Muscle of leg (tissue), 11 donors: ENCODE results near the gene PAFAH2. TPM values are rescaled to one million over a fixed set of nuclear protein-coding genes. Genes with fewer than 3 reads are reported as not detected.

ENCODE experiments used
- DNase-seq: peaks from one replicate; pipeline ENCODE4 v3.0.0; 2013
- H3K27ac ChIP-seq: one replicate; pipeline ENCODE4 v1.5.1; 2013; ENCODE audit warnings: mild to moderate bottlenecking, low read length, control low read depth
- H3K27me3 ChIP-seq: one replicate; pipeline ENCODE4 v1.6.1; 2013; ENCODE audit warnings: low read length; ENCODE audit not compliant: control insufficient read depth, insufficient read depth
- H3K36me3 ChIP-seq: one replicate; pipeline ENCODE4 v1.6.1; 2013; ENCODE audit warnings: low read length; ENCODE audit not compliant: control insufficient read depth, insufficient read depth
- H3K4me1 ChIP-seq: one replicate; pipeline ENCODE4 v1.6.1; 2013; ENCODE audit warnings: low read length; ENCODE audit not compliant: control insufficient read depth, insufficient read depth
- H3K4me3 ChIP-seq: one replicate; pipeline ENCODE4 v1.5.1; 2013; ENCODE audit warnings: low read length, control low read depth
- H3K9me3 ChIP-seq: replicated peaks from 2 replicates; pipeline ENCODE4 v1.6.1; 2013; ENCODE audit warnings: low read depth, low read length; ENCODE audit not compliant: control insufficient read depth
- WGBS: methylation state at CpG from one replicate; pipeline ENCODE4 v1.1.5; 2013; ENCODE audit warnings: missing lambda C conversion rate; ENCODE audit not compliant: insufficient coverage; 5-methylcytosine and 5-hydroxymethylcytosine counted together
- polyA plus RNA-seq, 8 donors: library from polyadenylated mRNA; unstranded; fragments of 120-200 nt; gene quantifications; one replicate each; pipeline versions ENCODE4 v1.2.1 to v1.2.3, GENCODE V29; 2013; ENCODE audit warnings: inconsistent platforms in 1 of 8, low replicate concordance in 1 of 8; ENCODE audit not compliant: insufficient read length in 8 of 8, insufficient read depth in 1 of 8
- total RNA-seq: library from RNA; stranded (reverse); fragments of 120-200 nt; gene quantifications from one replicate; pipeline ENCODE4 v1.2.4, GENCODE V29; 2013

The PAFAH2 gene
- total and polyA plus RNA-seq, 9 donors, result 42.1 to 78.5 (median 55.6) TPM

- H3K4me1 ChIP-seq, result peaks cover 33% of the 10 kb centered on the region
- DNase-seq, result peak; percentile 61
- peak overlapping the region; percentile 53 for H3K4me3 ChIP-seq
- H3K36me3 ChIP-seq, result no peaks in the 10 kb centered on the region
- no peaks in the 10 kb centered on the region for H3K9me3 ChIP-seq
- H3K27me3 ChIP-seq, result peaks cover 22% of the 10 kb centered on the region
- H3K27ac ChIP-seq, result peak overlapping the region; percentile 89
- 2% methylated on average over 27 of the region's 32 CpGs for WGBS
These were observed 74.8 kb downstream of the PAFAH2 start for GRCh38 chr1:25922971-25923552.

GRCh38 chr1:25922056-25922970, 75.5 kb downstream of the PAFAH2 start:
- DNase-seq, result peak; percentile 74
- peak overlapping the region; percentile 89 for H3K27ac ChIP-seq
- 2% methylated on average over 43 of the region's 49 CpGs for WGBS

DNA sequence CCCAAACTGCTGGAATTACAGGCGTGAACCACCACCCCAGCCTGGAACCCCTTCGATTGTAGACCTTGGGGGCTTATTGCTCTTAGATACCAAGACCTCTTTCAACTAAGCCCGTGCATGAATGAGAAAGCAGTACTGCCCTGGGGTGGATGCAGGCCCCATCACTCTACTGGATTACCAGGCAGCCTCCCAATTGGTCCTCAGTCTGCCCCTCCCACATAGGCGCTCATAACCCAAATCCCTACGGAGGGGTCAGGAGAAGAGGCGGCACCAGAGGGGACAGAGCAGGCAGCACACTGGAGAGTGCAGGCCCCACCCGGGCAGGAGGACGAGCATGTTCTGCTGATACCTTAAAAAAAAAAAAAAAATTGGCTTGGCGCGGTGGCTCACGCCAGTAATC, 79.2 kb downstream of the PAFAH2 start:
- no peak overlapping the region for H3K4me3 ChIP-seq
- peaks cover 32% of the 10 kb centered on the region for H3K4me1 ChIP-seq
- no peaks in the 10 kb centered on the region for H3K36me3 ChIP-seq
- H3K27ac ChIP-seq, result no peak overlapping the region
- no peaks in the 10 kb centered on the region for H3K9me3 ChIP-seq
- 84% methylated on average over 3 of the region's 11 CpGs for WGBS
- DNase-seq, result no peak
- peaks cover 16% of the 10 kb centered on the region for H3K27me3 ChIP-seq

More at GRCh38 chr1:25922056-25922970, 75.5 kb downstream of the PAFAH2 start:
- H3K27me3 ChIP-seq, result peaks cover 22% of the 10 kb centered on the region
- no peaks in the 10 kb centered on the region for H3K36me3 ChIP-seq
- peaks cover 31% of the 10 kb centered on the region for H3K4me1 ChIP-seq
- H3K4me3 ChIP-seq, result peak overlapping the region; percentile 53
- no peaks in the 10 kb centered on the region for H3K9me3 ChIP-seq

- WGBS, result 43% methylated on average over 3 of the region's 5 CpGs
- H3K27me3 ChIP-seq, result peaks cover 10% of the 10 kb centered on the region
- DNase-seq, result peak; percentile 40
- no peaks in the 10 kb centered on the region for H3K9me3 ChIP-seq
- peak overlapping the region; percentile 69 for H3K27ac ChIP-seq
- H3K4me1 ChIP-seq, result peaks cover 27% of the 10 kb centered on the region
- H3K4me3 ChIP-seq, result no peak overlapping the region
- no peaks in the 10 kb centered on the region for H3K36me3 ChIP-seq
These were observed 79.9 kb downstream of the PAFAH2 start for GRCh38 chr1:25917996-25918395.

DNA sequence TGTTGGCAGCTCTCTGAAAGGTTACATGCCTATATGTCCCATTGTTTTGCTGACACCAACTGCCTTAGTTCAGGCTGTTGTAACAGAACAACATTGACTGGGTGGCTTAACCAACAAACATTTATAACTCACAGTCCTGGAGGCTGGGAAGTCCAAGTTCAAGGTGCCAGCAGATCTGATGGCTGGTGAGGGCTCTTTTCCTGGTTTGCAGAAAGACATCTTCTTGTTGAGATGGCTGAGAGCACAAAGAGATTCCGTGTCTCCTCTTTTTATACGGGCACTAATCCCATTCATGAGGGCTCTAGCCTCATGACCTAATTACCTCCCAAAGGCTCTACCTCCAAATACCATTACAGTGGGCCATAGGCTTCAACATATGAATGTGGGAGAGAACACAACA, 81.4 kb downstream of the PAFAH2 start:
- no peaks in the 10 kb centered on the region for H3K36me3 ChIP-seq
- no peak overlapping the region for H3K27ac ChIP-seq
- WGBS, result no CpG with 5 or more reads among the region's 2 CpGs
- no peaks in the 10 kb centered on the region for H3K9me3 ChIP-seq
- H3K4me3 ChIP-seq, result no peak overlapping the region
- peaks cover 2% of the 10 kb centered on the region for H3K27me3 ChIP-seq
- DNase-seq, result no peak
- H3K4me1 ChIP-seq, result peaks cover 18% of the 10 kb centered on the region

DNA sequence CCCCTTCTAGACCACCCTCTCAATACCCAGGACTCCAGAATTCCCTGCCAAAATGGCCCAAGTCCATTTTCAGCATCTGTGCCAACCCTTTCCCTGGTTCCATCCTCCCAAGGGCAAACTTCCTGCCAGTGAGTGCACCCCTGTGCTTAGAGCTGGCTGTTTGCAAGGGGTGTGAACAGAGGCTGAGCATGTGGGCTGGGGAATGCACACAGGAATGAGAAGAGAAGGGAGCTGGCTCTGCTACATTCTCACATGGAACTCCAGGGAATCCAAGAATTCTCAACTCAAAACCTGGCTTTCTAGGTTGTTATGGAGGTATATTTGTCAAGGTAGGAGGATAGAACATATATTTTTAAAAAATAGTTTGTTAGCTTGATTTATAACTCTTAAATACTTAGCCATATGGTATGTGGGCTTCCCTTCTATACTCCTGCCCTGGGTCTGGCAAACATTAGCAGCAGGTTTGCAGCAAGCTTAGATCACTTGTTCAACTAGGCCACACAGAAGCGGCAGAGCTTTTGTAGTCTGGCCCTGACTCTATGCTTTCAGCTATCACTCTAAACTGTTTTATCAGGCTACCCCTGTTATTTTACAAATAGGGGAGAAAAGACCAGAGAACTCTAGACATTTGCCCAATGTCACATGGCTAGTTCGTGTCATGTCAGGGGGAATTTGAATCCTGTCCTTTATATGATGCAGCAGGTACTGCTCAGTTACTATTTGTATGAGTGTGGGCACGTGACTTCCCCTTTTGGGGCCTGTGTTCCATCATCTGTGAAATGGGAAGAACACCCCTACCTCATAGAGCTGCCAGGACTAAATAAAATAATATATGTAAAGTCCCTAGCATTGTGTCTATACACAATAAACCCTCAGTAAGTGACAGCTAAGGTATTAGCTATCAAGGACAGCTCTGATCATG, 83.5 kb downstream of the PAFAH2 start:
- no peaks in the 10 kb centered on the region for H3K27me3 ChIP-seq
- H3K27ac ChIP-seq, result peak overlapping the region; percentile 48
- WGBS, result no CpG with 5 or more reads among the region's 3 CpGs

DNA sequence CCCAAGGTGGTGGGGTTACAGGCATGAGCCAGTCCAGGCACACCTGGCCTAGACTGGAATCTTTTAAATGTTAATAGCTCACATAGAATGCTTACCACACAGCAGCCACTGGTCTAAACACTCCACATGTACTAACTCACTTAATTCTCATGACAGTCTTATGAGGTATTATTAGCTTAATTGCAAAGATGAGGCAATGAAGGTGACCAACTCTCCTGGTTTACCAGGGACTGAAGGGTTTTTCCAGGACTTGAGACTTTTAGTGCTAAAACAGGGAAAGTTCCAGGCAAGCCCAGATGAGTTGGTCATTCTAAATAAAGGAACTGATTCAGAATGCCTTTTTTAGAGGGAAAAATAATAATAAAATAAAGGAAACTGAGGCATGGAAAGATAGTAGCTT, 84.7 kb downstream of the PAFAH2 start:
- H3K4me1 ChIP-seq, result peaks cover 12% of the 10 kb centered on the region
- no peaks in the 10 kb centered on the region for H3K27me3 ChIP-seq
- no peak overlapping the region for H3K4me3 ChIP-seq
- no peak for DNase-seq
- H3K27ac ChIP-seq, result no peak overlapping the region
- H3K36me3 ChIP-seq, result no peaks in the 10 kb centered on the region
- no peaks in the 10 kb centered on the region for H3K9me3 ChIP-seq

More for the DNA sequence above, 83.5 kb downstream of the PAFAH2 start:
- DNase-seq, result no peak
- H3K4me1 ChIP-seq, result peaks cover 18% of the 10 kb centered on the region
- H3K9me3 ChIP-seq, result no peaks in the 10 kb centered on the region
- no peak overlapping the region for H3K4me3 ChIP-seq
- H3K36me3 ChIP-seq, result no peaks in the 10 kb centered on the region

DNA sequence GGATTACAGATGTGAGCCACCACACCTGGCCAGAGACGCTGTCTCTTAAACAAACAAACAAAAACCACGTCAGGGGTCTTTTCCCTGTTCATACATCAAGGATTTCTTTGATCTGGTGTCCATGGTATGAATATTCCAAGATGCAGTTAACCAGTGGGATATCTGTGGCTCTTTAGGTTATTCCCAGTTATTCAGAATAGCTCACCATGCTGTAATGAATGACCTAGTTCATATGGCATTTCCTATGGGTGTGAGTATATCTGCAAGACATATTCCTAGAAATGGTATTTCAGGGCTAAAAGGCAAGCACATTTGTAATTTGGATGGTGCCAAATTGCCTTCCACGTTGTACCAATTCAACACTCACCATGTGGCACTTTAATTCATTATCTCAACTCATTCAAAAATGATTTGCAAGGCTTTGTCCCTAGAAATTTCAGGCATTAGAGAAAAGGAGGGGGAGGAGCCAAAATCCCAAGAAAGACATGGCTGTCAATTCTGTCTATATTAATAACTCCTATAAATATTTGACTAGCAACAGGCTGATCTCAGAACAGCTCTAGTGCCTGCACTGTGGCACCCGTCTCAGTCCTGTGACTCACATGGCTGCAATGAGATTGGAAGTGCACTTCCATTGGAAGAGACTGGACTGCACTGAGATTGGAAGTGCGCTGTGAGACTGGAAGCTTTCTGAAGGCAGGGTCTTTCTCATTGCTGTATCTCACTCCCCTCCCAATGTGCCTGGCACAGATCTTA, 85.6 kb downstream of the PAFAH2 start:
- H3K27me3 ChIP-seq, result no peaks in the 10 kb centered on the region
- H3K36me3 ChIP-seq, result no peaks in the 10 kb centered on the region
- no peak overlapping the region for H3K4me3 ChIP-seq
- DNase-seq, result no peak
- no peak overlapping the region for H3K27ac ChIP-seq
- 100% methylated on average over 1 of the region's 5 CpGs for WGBS
- H3K4me1 ChIP-seq, result peaks cover 7% of the 10 kb centered on the region
- no peaks in the 10 kb centered on the region for H3K9me3 ChIP-seq

DNA sequence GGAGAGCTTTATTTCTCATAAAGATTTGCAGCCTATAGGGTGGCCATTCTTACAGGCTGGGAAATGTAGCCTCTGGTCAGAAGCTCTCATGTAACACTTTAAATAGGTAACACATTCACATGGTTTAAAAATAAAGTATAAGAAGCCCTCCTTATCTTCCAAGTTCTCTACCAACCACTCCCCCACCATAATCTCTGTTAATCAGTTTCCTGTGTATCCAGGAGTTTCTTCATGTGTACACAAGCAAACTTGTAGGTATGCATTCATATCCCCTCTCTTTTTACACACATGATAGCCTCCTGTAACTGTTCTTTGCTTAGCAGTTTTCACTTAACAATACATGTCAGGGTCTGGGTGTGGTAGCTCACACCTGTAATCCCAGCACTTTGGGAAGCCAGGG, 86.7 kb downstream of the PAFAH2 start:
- Histone ChIP-seq H3K4me3 (no peak overlapping the region), H3K27ac (no peak overlapping the region), H3K27me3 (no peaks in the 10 kb centered on the region), H3K4me1 (peaks cover 13% of the 10 kb centered on the region), H3K9me3 (no peaks in the 10 kb centered on the region), H3K36me3 (no peaks in the 10 kb centered on the region)
- DNase-seq, result no peak
